GM21381 (cell line): ENCODE measurements around the gene JADE2.
A peak's percentile ranks its signal among the peaks of the same experiment; 100 is the strongest.
"Not testable (repeated sequence)": the region's sequence is repeated elsewhere in the genome, so short reads cannot be mapped to it uniquely, and the experiment has no call there.

Experiments
- ATAC-seq: cut with Tn5 transposase; IDR thresholded peaks from one replicate; pipeline ENCODE4 v1.9.1; 2021; ENCODE audit warnings: mild to moderate bottlenecking, moderate library complexity; ENCODE audit not compliant: unreplicated experiment

The JADE2 gene

GRCh38 chr5:134507452-134507851 is 18.0 kb upstream of the JADE2 start:
- no peak for ATAC-seq

GRCh38 chr5:134508521-134509195 is 16.8 kb upstream of the JADE2 start:
- no peak for ATAC-seq

- no peak for ATAC-seq
These were observed 16.0 kb upstream of the JADE2 start for GRCh38 chr5:134509308-134510040.

GRCh38 chr5:134510970-134511795 is 14.3 kb upstream of the JADE2 start:
- no peak for ATAC-seq

- ATAC-seq = no peak
These were observed 13.4 kb upstream of the JADE2 start for GRCh38 chr5:134511796-134512660.

- ATAC-seq = no peak
These were observed 12.8 kb upstream of the JADE2 start for GRCh38 chr5:134512661-134512999.

GRCh38 chr5:134515801-134516200 is 9.7 kb upstream of the JADE2 start:
- no peak for ATAC-seq

GRCh38 chr5:134516984-134517383 is 8.5 kb upstream of the JADE2 start:
- not testable (repeated sequence) for ATAC-seq

- no peak for ATAC-seq
These were observed 7.9 kb upstream of the JADE2 start for GRCh38 chr5:134517553-134517952.

GRCh38 chr5:134519989-134520388 is 5.5 kb upstream of the JADE2 start:
- no peak for ATAC-seq

GRCh38 chr5:134521841-134522240 is 3.6 kb upstream of the JADE2 start:
- no peak for ATAC-seq

GRCh38 chr5:134523543-134524271 is 1.8 kb upstream of the JADE2 start:
- no peak for ATAC-seq

GRCh38 chr5:134524272-134524825 is 1.1 kb upstream of the JADE2 start:
- no peak for ATAC-seq

- ATAC-seq = peak; percentile 7
These were observed 413 bp downstream of the JADE2 start for GRCh38 chr5:134525683-134526482.

GRCh38 chr5:134526483-134527155 is 1.1 kb downstream of the JADE2 start:
- ATAC-seq = peak; percentile 28

GRCh38 chr5:134527156-134527960 is 1.9 kb downstream of the JADE2 start:
- peak; percentile 41 for ATAC-seq

- no peak for ATAC-seq
These were observed 2.5 kb downstream of the JADE2 start for GRCh38 chr5:134527961-134528424.
